B cell (primary cell): ENCODE data around the gene MOB3C. TPM values are rescaled to one million over a fixed set of nuclear protein-coding genes. Genes with fewer than 3 reads are reported as not detected.

Experiments
- ATAC-seq: fragments of 200-7000 bp; cut with Tn5 transposase; one replicate; pipeline ENCODE4 v1.10.0; 2021; ENCODE audit warnings: low read depth, mild to moderate bottlenecking, moderate number of reproducible peaks, moderate library complexity
- CTCF ChIA-PET: fragments of 350-600 bp; sonication (Branson Sonifier 250); formaldehyde crosslinking; loops from one replicate; lab custom pipeline; 2021; ENCODE audit warnings: antibody characterized with exemption, inconsistent platforms; lab: Charles Lee
- POLR2A ChIA-PET: fragments of 350-600 bp; sonication (Branson Sonifier 250); formaldehyde crosslinking; loops from one replicate; lab custom pipeline; 2021; ENCODE audit warnings: antibody characterized with exemption; lab: Charles Lee
- DNase-seq: peaks from one replicate; pipeline ENCODE4 v3.0.0; 2013
- H2AFZ ChIP-seq: 2 replicates; pipeline ENCODE4 v1.6.1; 2012; ENCODE audit warnings: mild to moderate bottlenecking, low read depth, low read length; ENCODE audit not compliant: insufficient read depth, poor library complexity, severe bottlenecking
- H3K27ac ChIP-seq, 2 donors: 1 replicate in 1 of 2; 2 replicates in 1 of 2; pipeline ENCODE4 v1.5.1; 2012 to 2013; ENCODE audit warnings: low read length in 2 of 2, mild to moderate bottlenecking in 2 of 2, moderate library complexity in 1 of 2
- H3K27me3 ChIP-seq, 4 experiments: fragments of 200-600 bp in 1 of 4; sonication (generic) in 1 of 4; replicated peaks in 1 of 4; 1 replicate in 2 of 4; 2 replicates in 2 of 4; pipeline versions ENCODE4 v1.6.1 to v1.7.0; 2013 to 2016; ENCODE audit warnings: low read length in 3 of 4, mild to moderate bottlenecking in 2 of 4, mixed read lengths in 1 of 4, moderate library complexity in 1 of 4; ENCODE audit not compliant: insufficient read depth in 4 of 4, control insufficient read depth in 3 of 4; ENCODE audit errors: control extremely low read depth in 1 of 4
- H3K36me3 ChIP-seq, 2 experiments: replicated peaks in 1 of 2; 1 replicate in 1 of 2; 2 replicates in 1 of 2; pipeline versions ENCODE4 v1.6.1 to v1.7.1; 2013; ENCODE audit warnings: low read length in 1 of 2; ENCODE audit not compliant: insufficient read depth in 2 of 2, control insufficient read depth in 1 of 2; ENCODE audit errors: control extremely low read depth in 1 of 2, extremely low read depth in 1 of 2
- H3K4me1 ChIP-seq, 2 donors: fragments of 200-600 bp in 1 of 2; sonication (generic) in 1 of 2; 1 replicate in 1 of 2; 2 replicates in 1 of 2; pipeline versions ENCODE4 v1.5.1 to v1.6.1; 2013 to 2017; ENCODE audit warnings: low read length in 2 of 2; ENCODE audit not compliant: control insufficient read depth in 2 of 2, insufficient read depth in 2 of 2
- H3K4me2 ChIP-seq: replicated peaks from 2 replicates; pipeline ENCODE3; 2012; ENCODE audit warnings: mild to moderate bottlenecking, low read depth, low read length; ENCODE audit not compliant: poor library complexity, severe bottlenecking
- H3K4me3 ChIP-seq, 5 experiments: fragments of 200-600 bp in 1 of 5; sonication (generic) in 1 of 5; 1 replicate in 3 of 5; 2 replicates in 2 of 5; pipeline versions ENCODE4 v1.5.1 to v1.7.0; 2011 to 2016; ENCODE audit warnings: low read length in 4 of 5, mild to moderate bottlenecking in 4 of 5, low read depth in 2 of 5, control low read depth in 1 of 5, moderate library complexity in 1 of 5; ENCODE audit not compliant: insufficient read depth in 1 of 5; ENCODE audit errors: control extremely low read depth in 1 of 5, extremely low read depth in 1 of 5
- H3K79me2 ChIP-seq: fragments of 200-600 bp; sonication (generic); one replicate; pipeline ENCODE4 v1.6.0; 2016; ENCODE audit warnings: low read length; ENCODE audit not compliant: control insufficient read depth, insufficient read depth
- H3K9ac ChIP-seq: fragments of 200-600 bp; sonication (generic); 2 replicates; pipeline ENCODE4 v1.6.1; 2017; ENCODE audit warnings: mild to moderate bottlenecking, low read length, moderate library complexity
- H3K9me3 ChIP-seq, 3 donors: one replicate each; pipeline versions ENCODE4 v1.6.1 to v1.7.1; 2013; ENCODE audit warnings: low read length in 2 of 3; ENCODE audit not compliant: control insufficient read depth in 2 of 3, insufficient read depth in 1 of 3; ENCODE audit errors: control extremely low read depth in 1 of 3
- H4K20me1 ChIP-seq: 2 replicates; pipeline ENCODE4 v1.6.0; 2012; ENCODE audit warnings: mild to moderate bottlenecking, low read length; ENCODE audit not compliant: insufficient read depth, control insufficient read depth, poor library complexity, severe bottlenecking
- H3K27ac Mint-ChIP-seq: one replicate; pipeline ENCODE4 v1.8.0; 2021; ENCODE audit warnings: mixed read lengths
- H3K27me3 Mint-ChIP-seq: one replicate; pipeline ENCODE4 v1.8.0; 2021; ENCODE audit warnings: mixed read lengths
- H3K4me1 Mint-ChIP-seq: one replicate; pipeline ENCODE4 v1.8.0; 2021; ENCODE audit warnings: mixed read lengths
- H3K4me3 Mint-ChIP-seq: one replicate; pipeline ENCODE4 v1.8.0; 2021; ENCODE audit warnings: mixed read lengths
- H3K9me3 Mint-ChIP-seq: one replicate; pipeline ENCODE4 v1.8.0; 2022; ENCODE audit warnings: mixed read lengths; ENCODE audit not compliant: insufficient read depth
- EZH2 ChIP-seq: IDR thresholded peaks from 2 replicates; pipeline ENCODE4 v1.6.1; 2012; ENCODE audit warnings: borderline replicate concordance, low read depth, mild to moderate bottlenecking, moderate library complexity, low read length; ENCODE audit not compliant: insufficient read depth, poor library complexity, severe bottlenecking
- WGBS: methylation state at CpG from one replicate; pipeline ENCODE4 v1.1.5; 2013; ENCODE audit warnings: missing lambda C conversion rate; ENCODE audit not compliant: insufficient coverage; 5-methylcytosine and 5-hydroxymethylcytosine counted together
- intact Hi-C: fragments of 100-400 bp; cut with micrococcal nuclease; formaldehyde crosslinking; loops from one replicate; pipeline ENCODE4 v1.10.0; 2022
- polyA plus RNA-seq: library from polyadenylated mRNA; depleted of rRNA; stranded (reverse); fragments of >200 nt; gene quantifications from 2 replicates; pipeline ENCODE4 v1.2.3, GENCODE V29; 2012
- total RNA-seq, 2 donors: library from RNA; stranded (reverse); fragments of 120-200 nt in 1 of 2; gene quantifications; 1 replicate in 1 of 2; 2 replicates in 1 of 2; pipeline versions ENCODE4 v1.2.3 to v1.2.4, GENCODE V29; 2013 to 2022
- TF ChIP-seq, protein P1 (sequence below): fragments of 200-600 bp; IDR thresholded peaks from one replicate; pipeline ENCODE4 v1.8.0; 2022; ENCODE audit warnings: antibody characterized with exemption, mild to moderate bottlenecking

Gene MOB3C
- total and polyA plus RNA-seq, 2 donors (not counting 1 experiment from before 2014, with no cell fraction given): 18.9 to 19.2 TPM

DNA sequence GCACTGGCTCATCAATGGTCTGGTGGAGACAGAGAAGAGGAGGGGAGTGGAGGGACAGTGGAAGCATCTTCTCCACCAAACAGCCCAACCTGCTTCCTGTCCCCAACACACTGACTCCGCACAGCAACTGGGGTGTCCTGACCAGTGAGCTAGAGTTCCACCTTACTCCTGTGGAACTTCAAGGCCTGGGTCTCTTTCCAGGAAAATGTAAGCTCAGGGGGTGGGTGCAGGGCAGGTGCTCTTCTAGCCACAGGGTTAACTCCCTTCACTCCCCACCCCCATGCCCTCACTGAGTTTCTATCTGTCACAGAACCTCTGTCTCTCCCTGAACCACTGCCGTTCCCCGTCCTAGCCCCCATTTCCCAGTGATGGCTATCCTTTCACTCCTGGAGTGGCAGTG, 876 bp downstream of the MOB3C start:
- H3K27ac ChIP-seq: peak overlapping the region; percentile 74 to 85
- H3K9me3 Mint-ChIP-seq: no peaks in the 10 kb centered on the region
- H3K36me3 ChIP-seq: peaks cover 0 to 18% of the 10 kb centered on the region in 2 experiments
- no peaks in the 10 kb centered on the region for H3K27me3 ChIP-seq
- H3K79me2 ChIP-seq: peaks cover 44% of the 10 kb centered on the region
- DNase-seq (no peak), ATAC-seq (no peak)
- TF ChIP-seq EZH2: no peak
- TF ChIP-seq, protein P1, sequence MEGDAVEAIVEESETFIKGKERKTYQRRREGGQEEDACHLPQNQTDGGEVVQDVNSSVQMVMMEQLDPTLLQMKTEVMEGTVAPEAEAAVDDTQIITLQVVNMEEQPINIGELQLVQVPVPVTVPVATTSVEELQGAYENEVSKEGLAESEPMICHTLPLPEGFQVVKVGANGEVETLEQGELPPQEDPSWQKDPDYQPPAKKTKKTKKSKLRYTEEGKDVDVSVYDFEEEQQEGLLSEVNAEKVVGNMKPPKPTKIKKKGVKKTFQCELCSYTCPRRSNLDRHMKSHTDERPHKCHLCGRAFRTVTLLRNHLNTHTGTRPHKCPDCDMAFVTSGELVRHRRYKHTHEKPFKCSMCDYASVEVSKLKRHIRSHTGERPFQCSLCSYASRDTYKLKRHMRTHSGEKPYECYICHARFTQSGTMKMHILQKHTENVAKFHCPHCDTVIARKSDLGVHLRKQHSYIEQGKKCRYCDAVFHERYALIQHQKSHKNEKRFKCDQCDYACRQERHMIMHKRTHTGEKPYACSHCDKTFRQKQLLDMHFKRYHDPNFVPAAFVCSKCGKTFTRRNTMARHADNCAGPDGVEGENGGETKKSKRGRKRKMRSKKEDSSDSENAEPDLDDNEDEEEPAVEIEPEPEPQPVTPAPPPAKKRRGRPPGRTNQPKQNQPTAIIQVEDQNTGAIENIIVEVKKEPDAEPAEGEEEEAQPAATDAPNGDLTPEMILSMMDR: no peak
- H3K4me1 Mint-ChIP-seq: peaks cover 67% of the 10 kb centered on the region
- H3K4me2 ChIP-seq: peak overlapping the region; percentile 83
- peak overlapping the region; percentile 93 for H3K27ac Mint-ChIP-seq
- CTCF ChIA-PET: interaction anchor here (0.5 to 5.9 kb wide), 2 partner anchors 11 to 249 kb away, joined by 3 to 40 read pairs; partner anchors contain the start of gene MKNK1
- POLR2A ChIA-PET: interaction anchor here (1.1 to 3.6 kb wide), 2 partner anchors 9 to 12 kb away, joined by 4 to 27 read pairs; partner anchors contain the start of gene MKNK1
- peak overlapping the region; percentile 89 for H3K9ac ChIP-seq
- H3K27me3 Mint-ChIP-seq: no peaks in the 10 kb centered on the region
- intact Hi-C loops: loop anchor here (1.0 kb wide), 2 partner anchors 11 to 104 kb away; partner anchors contain the start of genes EFCAB14 and MKNK1
- peak overlapping the region; percentile 75 for H2AFZ ChIP-seq
- H3K4me3 ChIP-seq: peak overlapping the region; percentile 73 to 95 (median 82)
- no peaks in the 10 kb centered on the region for H3K9me3 ChIP-seq
- peaks cover 50% of the 10 kb centered on the region for H4K20me1 ChIP-seq
- H3K4me1 ChIP-seq: peaks cover 56 to 75% of the 10 kb centered on the region in 2 donors
- peak overlapping the region; percentile 94 for H3K4me3 Mint-ChIP-seq
- 76% methylated on average over 2 of the region's 3 CpGs for WGBS

DNA sequence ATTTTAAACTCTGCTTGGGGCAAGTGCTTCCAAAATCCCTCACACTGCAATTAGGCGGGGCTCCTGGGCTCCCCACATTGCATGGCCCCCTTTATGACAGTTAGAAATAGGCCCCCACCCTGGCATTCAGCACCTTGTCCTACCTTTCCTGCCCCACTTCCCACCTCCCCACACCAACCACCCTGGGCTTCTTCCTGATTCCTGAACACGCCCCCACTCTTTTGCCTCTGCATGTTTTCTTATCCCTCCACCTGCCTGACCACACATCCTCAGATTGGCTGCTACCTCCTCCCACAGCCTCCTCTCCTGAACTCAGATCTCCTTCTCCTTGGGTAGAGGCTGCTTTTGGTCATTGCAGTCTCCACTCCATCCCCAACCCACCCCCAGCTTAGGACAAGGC, 1.5 kb downstream of the MOB3C start:
- Histone ChIP-seq H3K27me3 (no peaks in the 10 kb centered on the region), H3K9ac (peak overlapping the region; percentile 89), H3K79me2 (peaks cover 44% of the 10 kb centered on the region), H3K4me1 (peaks cover 56 to 75% of the 10 kb centered on the region in 2 donors), H3K4me2 (peak overlapping the region; percentile 83), H3K27ac (no peak overlapping the region), H3K36me3 (peaks cover 0 to 18% of the 10 kb centered on the region in 2 experiments), H3K9me3 (no peaks in the 10 kb centered on the region), H3K4me3 (peak overlapping the region in 2 of 5 experiments; percentile 76 to 88), H2AFZ (no peak overlapping the region), H4K20me1 (peaks cover 51% of the 10 kb centered on the region)
- Mint-ChIP-seq H3K27me3 (no peaks in the 10 kb centered on the region), H3K27ac (peak overlapping the region; percentile 24), H3K9me3 (no peaks in the 10 kb centered on the region), H3K4me1 (peaks cover 67% of the 10 kb centered on the region), H3K4me3 (peak overlapping the region; percentile 94)
- TF ChIP-seq, protein P1: no peak
- no peak for TF ChIP-seq EZH2
- no peak for DNase-seq
- 100% methylated on average over 2 of the region's 2 CpGs for WGBS
- CTCF ChIA-PET: interaction anchor here (5.9 kb wide), 1 partner anchor 10 kb away, joined by 40 read pairs; the partner anchor contains the start of gene MKNK1
- intact Hi-C loops: no loop called here
- no peak for ATAC-seq
- POLR2A ChIA-PET: interaction anchor here (3.6 kb wide), 1 partner anchor 11 kb away, joined by 27 read pairs; the partner anchor contains the start of gene MKNK1
